ENCODE results near the gene HS3ST5.

Gene HS3ST5

DNA sequence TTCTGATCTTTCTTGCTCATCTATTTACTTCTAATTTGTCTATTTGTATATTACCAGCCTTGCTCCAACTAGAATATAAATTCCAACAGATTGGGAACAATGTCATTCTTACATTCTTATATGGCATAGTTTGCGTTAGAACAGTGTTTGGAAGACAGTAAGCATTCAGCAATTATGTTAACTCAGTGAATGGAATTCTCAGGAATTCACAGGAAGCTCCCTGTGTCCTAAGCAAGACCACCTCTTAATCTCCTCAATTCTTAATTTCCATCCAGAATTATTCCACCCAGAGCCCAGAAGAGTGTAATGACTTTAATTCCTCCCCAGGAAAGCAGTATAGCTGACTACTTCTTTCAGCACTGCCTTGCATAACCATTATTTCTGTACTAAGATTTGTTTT, 18.2 kb upstream of the HS3ST5 start:
- H3K4me3 ChIP-seq (ENCODE audit: control insufficient read depth, low read depth, low read length), result no peak overlapping the region
- TF ChIP-seq, protein P1, sequence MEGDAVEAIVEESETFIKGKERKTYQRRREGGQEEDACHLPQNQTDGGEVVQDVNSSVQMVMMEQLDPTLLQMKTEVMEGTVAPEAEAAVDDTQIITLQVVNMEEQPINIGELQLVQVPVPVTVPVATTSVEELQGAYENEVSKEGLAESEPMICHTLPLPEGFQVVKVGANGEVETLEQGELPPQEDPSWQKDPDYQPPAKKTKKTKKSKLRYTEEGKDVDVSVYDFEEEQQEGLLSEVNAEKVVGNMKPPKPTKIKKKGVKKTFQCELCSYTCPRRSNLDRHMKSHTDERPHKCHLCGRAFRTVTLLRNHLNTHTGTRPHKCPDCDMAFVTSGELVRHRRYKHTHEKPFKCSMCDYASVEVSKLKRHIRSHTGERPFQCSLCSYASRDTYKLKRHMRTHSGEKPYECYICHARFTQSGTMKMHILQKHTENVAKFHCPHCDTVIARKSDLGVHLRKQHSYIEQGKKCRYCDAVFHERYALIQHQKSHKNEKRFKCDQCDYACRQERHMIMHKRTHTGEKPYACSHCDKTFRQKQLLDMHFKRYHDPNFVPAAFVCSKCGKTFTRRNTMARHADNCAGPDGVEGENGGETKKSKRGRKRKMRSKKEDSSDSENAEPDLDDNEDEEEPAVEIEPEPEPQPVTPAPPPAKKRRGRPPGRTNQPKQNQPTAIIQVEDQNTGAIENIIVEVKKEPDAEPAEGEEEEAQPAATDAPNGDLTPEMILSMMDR (conservative IDR thresholded peaks at IDR 0.05; ENCODE audit: control insufficient read depth, insufficient read depth, low read depth, low read length), result no peak
- DNase-seq (ENCODE audit: low read depth), result no peak

DNA sequence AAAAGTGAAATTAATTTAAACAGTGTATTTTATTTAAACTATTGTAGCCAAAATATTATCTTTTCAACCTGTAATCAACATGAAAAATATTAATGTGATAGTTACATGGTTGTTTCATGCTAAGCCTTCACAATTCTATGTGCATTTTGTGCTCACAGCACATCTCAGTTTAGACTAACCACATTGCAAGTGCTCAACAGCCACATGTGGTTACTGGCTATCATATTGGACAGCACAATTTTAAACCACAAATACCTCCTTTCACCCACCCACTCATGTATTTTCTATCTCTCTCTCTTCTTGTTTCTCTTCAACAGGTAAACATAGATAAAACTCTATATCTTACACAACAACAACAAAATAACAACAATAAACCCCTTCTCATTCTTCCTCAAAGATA, 12.5 kb upstream of the HS3ST5 start:
- no peak overlapping the region for H3K4me3 ChIP-seq (ENCODE audit: control insufficient read depth, low read depth, low read length)
- DNase-seq (ENCODE audit: low read depth), result no peak
- TF ChIP-seq, protein P1 (conservative IDR thresholded peaks at IDR 0.05; ENCODE audit: control insufficient read depth, insufficient read depth, low read depth, low read length), result no peak

DNA sequence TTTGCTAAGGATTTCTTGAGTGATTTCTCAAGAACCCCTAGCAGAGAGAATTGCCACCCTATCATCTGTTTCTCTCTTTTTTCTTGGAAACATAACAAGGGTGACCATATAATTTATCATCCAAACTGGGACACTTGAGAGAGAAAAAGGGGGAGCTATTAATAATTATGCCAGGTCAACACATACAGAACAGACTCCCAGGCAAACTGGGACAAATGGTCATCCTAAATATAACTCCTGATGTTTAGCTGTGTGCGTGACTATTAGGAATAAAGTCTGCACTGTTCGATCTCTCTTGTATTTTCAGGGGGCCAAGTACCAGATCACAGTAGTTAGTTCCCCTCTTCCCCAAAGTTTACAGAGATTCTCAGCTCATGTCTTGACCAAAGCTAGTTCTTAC, 11.7 kb upstream of the HS3ST5 start:
- TF ChIP-seq, protein P1 (conservative IDR thresholded peaks at IDR 0.05; ENCODE audit: control insufficient read depth, insufficient read depth, low read depth, low read length), result no peak
- DNase-seq (ENCODE audit: low read depth), result no peak

DNA sequence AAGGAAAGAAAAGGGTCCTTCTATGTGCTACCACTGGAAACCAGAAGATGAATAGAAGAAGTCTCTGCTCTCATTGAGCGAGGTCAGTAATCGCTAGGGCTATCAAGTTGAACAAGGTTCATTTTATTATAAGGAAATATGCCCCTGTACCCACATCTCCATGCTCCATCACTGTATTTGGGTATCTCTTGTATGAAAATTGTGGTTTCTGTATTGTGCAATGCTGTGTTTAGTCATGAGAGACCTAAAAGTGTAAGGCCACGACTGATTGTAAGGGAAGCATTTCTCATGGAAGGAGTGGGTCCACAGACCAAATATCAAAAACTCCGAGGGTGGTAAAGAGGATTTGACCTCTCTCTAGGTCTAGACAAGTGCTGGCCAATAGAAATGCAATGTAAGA, 3.6 kb upstream of the HS3ST5 start:
- DNase-seq (ENCODE audit: low read depth), result peak; percentile 8
- TF ChIP-seq, protein P1 (conservative IDR thresholded peaks at IDR 0.05; ENCODE audit: control insufficient read depth, insufficient read depth, low read depth, low read length), result no peak
- H3K4me3 ChIP-seq (ENCODE audit: control insufficient read depth, low read depth, low read length), result no peak overlapping the region

More for the DNA sequence above, 11.7 kb upstream of the HS3ST5 start:
- H3K4me3 ChIP-seq (ENCODE audit: control insufficient read depth, low read depth, low read length), result no peak overlapping the region

DNA sequence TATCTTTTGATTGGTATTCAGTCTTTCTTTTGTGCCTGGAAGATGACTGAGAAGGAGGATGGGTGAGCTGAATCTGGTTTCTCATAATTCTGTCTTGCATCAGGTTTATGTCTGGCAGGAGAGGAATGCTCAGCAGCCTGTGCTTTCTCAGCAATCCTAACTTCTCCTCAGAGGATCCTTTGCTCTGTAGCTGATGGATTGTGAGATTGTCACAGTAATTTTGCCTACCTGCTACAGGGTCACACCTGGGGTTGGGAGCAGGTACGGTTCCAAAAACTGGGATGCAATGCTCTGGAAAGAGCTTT, 2.1 kb upstream of the HS3ST5 start:
- no peak for DNase-seq (ENCODE audit: low read depth)
- no peak overlapping the region for H3K4me3 ChIP-seq (ENCODE audit: control insufficient read depth, low read depth, low read length)
- TF ChIP-seq, protein P1 (conservative IDR thresholded peaks at IDR 0.05; ENCODE audit: control insufficient read depth, insufficient read depth, low read depth, low read length), result no peak

DNA sequence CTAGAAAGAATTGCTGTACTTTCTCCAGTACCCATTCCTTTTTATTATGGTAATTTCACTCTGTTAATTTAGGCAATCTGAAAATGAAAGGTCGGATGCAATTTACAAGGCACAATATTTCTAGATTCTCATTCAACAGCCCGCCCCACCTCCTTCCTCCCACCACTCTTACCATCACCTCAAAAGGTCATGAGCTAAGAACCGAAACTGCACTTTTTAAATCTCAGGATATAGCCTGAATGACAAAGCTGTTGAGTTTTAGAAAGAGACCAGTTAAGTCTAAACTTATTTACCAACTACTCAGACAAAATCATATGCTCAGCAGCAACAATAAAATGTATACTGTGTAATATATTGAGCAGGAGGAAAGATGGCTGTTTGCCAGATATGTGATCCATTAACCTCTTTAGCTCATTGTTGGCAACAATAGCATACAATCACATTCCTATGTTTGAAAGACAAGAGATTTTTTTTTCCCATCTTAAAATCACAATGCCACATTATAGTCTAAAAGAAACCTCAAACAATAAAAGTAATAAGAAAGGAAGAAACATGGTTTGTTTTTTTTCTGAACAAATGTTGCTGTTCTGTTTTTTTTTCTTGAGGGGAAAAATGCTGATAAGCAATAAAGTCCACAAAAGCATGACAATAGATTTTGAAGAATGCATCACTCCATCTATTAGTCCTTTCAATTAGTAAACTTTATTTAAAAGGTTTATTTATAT, 1.6 kb upstream of the HS3ST5 start:
- H3K4me3 ChIP-seq (ENCODE audit: control insufficient read depth, low read depth, low read length), result no peak overlapping the region
- DNase-seq (ENCODE audit: low read depth), result no peak
- TF ChIP-seq, protein P1 (conservative IDR thresholded peaks at IDR 0.05; ENCODE audit: control insufficient read depth, insufficient read depth, low read depth, low read length), result no peak

DNA sequence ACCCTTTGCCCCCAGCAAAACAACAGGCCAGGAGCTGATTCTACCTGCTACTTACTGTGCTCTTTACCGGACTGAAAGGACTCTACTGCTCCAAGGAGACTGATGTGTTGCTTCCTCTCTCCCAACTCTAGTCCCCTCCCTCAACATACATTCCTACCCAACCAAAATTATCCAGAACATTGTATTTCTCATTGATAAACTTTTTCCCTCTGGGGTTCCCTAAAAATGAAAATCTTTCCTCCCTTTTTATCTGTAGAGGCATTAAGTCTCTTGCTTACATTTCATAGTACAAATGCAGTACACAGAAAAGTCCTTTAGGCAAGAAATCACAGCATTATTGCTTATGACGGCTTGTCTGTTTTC, 940 bp upstream of the HS3ST5 start:
- DNase-seq (ENCODE audit: low read depth), result no peak
- TF ChIP-seq, protein P1 (conservative IDR thresholded peaks at IDR 0.05; ENCODE audit: control insufficient read depth, insufficient read depth, low read depth, low read length), result no peak
- no peak overlapping the region for H3K4me3 ChIP-seq (ENCODE audit: control insufficient read depth, low read depth, low read length)
